GM18499 (cell line): ENCODE measurements around the gene RBM7.

Experiments
- ATAC-seq: cut with Tn5 transposase; IDR thresholded peaks from one replicate; pipeline ENCODE4 v1.9.1; 2021; ENCODE audit warnings: moderate number of reproducible peaks; ENCODE audit not compliant: insufficient read depth, unreplicated experiment

Gene RBM7

GRCh38 chr11:114392735-114393667, 7.5 kb upstream of the RBM7 start:
- ATAC-seq: no peak

- ATAC-seq: no peak
Measured at GRCh38 chr11:114395736-114396135, 4.7 kb upstream of the RBM7 start.

DNA sequence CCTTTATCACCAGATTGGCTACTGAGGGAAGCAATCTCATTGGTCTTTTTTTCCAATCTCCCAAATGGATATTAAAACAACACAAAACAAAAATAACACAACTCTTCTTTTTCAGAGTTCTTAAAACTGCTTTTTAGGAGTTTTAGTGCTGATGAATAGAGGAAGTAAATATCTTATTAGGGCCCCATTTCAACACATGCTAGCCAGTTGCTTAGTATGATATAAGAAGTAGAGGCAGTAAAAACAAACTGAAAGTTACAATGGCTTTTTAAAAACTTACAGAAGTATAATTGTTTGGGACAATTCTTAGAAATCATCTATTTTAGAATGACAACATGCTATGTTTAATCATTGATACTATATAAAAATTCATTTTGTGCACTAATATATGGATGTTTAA, 3.5 kb upstream of the RBM7 start:
- no peak for ATAC-seq

DNA sequence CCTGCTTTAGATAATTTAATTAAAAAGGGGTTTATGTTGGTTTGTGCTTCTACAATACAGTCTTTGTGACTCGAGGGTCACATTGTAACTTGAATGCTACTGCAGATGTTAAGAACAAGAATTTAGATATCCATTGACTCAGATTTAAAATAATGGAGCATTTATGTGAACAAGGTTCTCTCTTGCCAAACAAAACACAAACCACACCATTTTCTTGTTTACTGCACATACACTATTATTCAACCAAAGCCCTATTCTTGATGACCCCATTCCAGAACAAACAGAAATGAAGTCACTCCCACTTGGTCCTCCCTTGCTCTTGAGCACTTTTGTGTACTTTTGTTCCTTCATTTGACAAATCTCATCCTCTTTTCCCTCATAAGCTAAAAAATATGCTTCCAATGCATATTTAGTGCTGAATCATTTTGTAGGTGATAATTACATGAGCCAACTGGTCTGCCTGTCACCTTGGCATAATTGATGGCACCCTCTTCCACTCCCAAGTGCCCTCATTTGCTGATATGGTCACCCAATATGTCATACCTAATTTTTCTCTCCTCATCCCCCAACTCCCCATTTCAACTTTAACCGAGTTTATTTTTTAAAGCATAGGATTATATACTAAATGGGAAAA, 3.0 kb upstream of the RBM7 start:
- ATAC-seq: no peak

GRCh38 chr11:114398303-114398920, 2.1 kb upstream of the RBM7 start:
- ATAC-seq: no peak

- ATAC-seq: peak; percentile 13
Measured at GRCh38 chr11:114399490-114400215, 813 bp upstream of the RBM7 start.

DNA sequence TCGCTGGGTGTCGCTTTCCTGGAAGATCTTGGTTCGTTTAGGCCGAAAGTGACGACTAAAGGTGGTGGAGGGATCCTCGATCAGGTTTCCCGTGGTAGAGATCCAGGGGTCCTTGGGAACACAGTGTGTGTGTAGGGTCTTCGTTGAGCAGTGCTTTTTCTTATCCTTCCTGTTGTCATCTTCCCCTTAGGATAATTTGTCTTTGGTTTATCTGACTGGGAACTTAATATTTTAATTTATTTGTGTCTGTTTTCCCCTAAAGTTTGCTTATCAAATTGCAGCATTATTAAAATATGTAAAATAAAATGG, 403 bp downstream of the RBM7 start:
- no peak for ATAC-seq

GRCh38 chr11:114401311-114401710, 845 bp downstream of the RBM7 start:
- no peak for ATAC-seq

DNA sequence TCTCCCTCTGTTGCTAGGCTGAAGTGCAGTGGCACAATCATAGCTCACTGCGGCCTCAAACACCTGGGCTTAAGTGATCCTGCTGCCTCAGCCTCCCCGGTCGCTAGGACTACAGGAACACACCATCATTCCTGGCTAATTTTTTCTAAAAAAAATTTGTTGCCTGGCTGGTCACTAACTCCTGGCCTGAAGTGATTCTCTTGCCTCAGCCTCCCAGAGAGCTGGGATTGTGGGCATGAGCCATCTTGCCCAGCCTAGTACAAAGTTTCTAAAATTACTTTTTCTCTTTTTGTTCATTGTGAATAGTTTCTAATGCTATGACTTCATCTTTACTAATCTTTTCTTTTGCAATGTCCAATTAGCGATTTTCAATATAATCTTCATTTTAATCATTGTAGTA, 12.5 kb downstream of the RBM7 start:
- no peak for ATAC-seq

DNA sequence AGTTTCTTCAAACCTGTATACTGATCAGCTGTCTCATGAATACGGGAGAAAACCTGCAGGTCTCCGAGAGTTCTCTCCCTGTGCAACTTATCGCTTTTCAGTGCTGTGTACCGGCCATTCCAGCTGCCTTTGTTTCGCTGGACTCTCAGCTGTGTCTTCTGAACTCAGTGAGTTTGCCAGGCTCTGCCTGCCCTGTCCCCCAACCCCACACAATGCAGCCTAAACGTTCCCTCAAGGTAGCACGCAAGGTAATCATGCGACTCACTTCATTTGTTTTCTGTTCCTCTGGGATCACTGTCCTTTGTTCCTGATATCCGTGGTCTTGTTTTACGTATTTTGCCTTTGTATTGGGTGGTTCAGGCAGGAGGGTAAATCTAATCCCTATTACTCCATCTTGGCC, 13.5 kb downstream of the RBM7 start:
- no peak for ATAC-seq

DNA sequence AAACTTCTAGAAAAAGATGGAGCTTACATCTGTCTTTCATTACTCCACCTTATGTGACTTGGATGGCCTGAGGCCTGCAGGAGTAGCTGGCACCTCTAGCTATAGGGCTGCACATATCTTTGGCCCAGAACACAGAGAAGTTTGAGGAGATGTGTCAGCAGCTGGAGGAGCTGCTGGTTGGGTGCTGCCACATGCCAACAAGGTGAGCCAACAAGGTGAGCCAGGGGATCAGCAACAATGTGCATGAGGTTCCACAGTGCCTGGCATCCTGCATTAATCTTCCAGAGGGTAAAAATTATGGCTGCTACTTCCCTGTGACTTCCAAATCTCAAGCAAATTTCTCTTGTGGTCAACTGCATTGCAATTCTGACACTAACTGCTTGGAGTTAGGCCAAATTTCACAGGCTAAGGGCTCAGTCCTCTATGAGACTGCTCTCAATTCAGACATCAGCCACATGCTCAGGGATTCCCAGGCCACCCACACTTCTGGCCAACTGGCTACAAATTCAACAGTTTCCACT, 16.0 kb downstream of the RBM7 start:
- no peak for ATAC-seq

- ATAC-seq: no peak
Measured at GRCh38 chr11:114426280-114426679, 25.8 kb downstream of the RBM7 start.

DNA sequence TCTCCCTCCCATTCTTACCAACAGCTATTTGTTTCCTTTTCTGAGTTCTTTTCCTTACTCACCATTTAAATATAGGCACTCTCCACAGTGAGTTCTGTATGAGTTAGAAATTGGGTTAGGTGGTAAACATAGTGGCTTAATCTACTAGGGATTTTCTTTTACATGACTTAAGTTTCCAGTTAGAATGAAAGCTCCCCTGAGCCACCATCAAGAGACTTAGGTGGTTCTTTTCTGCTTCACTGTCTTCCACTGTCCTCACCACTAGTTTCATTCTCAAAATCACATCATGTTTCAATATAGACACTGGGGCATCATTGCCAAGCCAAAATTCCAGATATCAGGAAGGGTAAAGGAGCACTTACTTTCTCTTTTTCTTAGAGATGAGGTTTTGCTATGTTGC, 29.8 kb downstream of the RBM7 start:
- ATAC-seq: no peak

GRCh38 chr11:114432893-114433292, 32.4 kb downstream of the RBM7 start:
- no peak for ATAC-seq

DNA sequence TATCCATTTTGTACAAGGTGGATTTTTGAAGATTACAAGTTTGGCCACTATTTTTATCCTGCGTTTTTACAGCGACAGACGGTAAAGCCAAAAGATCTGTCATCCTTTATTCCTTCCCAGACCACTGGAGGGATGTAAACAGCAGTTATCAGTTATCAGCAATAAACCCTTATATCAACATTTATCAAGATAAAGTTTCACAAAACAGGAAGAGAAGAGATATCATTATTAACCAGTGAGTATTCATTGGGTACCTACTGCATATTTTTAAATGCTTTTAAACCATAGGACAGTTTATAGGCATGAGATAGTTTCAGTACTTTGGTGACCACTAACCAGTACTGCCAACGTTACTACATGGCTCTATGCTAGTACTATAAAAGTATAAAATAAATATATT, 32.9 kb downstream of the RBM7 start:
- ATAC-seq: no peak

DNA sequence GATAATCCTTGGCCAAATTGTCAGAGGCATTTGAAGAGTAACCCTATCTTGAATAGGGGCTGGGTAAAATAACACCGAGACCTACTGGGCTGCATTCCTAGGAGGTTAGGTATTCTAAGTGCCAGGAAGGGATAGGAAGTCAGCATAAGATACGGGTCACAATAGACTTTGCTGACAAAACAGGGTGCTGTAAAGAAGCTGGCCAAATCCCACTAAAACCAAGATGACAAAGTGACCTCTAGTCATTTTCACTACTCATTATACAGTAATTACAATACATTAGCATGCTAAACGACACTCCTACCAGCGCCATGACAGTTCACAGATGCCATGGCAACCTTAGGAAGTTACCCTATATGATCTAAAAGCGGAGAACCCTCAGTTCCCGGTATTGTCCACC, 37.8 kb downstream of the RBM7 start:
- ATAC-seq: no peak

GRCh38 chr11:114439229-114440120, 39.0 kb downstream of the RBM7 start, which contains the start of gene REXO2:
TSS of gene REXO2 (plus strand) at chr11:114439467. CDS start at chr11:114439529, 62 bp downstream.
- peak; percentile 90 for ATAC-seq

GRCh38 chr11:114440121-114440860, 39.8 kb downstream of the RBM7 start:
- ATAC-seq: no peak
